ENCODE measurements around the gene FPR3.
"Not testable (repeated sequence)": the region's sequence is repeated elsewhere in the genome, so short reads cannot be mapped to it uniquely, and the experiment has no call there.

The FPR3 gene

DNA sequence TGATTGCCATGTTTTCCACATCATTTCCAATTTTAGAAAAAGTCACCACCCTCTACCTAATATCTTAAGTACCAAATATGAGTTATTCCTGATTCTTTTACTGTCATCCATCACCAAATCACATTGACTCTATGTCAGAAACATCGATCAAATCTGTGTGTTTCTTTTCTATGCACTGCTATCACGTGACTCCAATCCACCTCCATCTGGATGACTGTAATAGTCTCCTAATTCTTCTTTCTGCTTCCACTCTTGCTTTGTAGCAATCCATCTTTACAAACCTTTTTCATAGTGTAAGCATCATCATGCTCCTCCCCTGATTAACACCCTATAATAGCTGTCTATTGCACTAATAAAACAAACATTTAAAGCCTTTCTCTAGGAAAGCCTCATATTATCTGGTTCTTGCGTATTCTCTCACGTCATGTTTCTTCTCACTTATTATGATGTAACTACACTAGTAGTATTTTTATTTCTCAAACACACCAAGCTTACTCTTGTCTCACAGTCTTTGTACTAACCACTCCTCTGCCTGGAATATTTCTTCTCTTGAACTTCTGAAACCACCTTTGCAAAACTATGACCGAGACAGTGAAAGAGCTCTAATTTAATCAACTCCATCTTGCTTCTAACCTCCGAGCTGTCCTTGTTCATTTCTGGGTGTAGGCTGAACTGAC, 10.7 kb upstream of the FPR3 start:
- no peak for DNase-seq

DNA sequence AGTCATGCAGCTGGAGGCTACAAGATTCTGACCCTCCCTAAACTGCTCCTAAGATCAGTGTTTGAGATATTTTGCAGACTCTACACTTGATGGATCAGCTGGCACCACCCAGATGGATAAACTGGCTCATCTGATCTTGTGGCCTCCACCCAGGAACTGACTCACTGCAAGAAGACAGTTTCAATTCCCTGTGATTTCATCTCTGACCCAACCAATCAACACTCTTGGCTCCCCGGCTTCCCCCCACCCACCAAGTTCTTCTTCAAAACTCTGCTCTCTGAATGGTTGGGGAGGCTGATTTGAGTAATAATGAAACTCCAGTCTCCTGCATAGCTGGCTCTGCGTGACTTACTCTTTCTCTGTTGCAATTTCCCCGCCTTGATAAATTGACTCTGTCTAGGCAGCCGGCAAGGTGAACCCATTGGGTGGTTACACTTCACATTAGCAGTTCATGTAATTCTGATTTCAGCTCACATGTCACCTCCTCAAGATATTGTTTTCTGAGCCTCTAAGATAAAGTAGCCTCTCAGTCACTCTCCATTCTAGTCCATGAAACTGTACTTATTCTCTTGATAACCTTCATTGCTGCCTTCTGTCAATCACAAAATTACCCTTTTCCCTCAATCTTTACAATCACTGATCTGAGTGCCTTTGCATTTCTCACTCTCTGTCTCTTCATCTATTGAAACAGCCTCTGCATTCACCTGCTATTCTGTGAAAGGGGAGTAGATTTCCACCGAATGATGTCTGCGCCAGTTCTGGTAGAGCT, 9.9 kb upstream of the FPR3 start:
- no peak for DNase-seq

DNA sequence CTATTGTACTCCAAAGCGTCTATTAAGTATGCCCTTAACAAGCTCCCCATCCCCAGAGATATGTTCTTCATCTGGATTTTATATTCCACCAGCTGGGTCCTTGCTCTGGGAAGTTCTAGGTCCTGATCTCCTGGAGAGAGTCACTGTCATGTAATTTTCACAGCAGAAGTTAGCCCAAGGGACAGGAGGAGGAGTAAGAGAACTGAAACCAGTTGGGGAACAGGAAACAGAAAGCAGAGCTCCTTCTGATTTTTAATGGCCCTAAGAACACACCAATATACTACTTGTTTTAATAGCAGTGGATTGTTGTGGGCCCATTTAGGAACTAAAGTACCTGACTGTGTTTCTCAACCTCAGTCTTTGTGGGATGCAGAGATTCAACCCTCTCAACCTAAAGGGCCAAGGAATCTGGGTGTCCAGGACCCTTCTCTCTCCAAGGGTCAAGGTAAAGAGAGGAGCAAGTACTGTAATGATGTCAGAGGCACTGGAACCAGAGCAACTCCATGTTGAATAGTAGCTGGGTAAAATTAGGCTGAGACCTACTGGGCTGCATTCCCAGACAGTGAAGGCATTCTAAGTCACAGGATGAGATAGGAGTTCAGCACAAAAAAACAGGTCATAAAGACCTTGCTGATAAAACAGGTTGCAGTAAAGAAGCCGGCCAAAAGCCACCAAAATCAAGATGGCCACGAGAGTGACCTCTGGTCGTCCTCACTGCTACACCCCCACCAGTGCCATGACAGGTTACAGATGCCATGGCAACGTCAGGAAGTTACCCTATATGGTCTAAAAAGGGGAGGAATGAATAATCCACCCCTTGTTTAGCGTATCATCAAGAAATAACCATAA, 8.1 kb upstream of the FPR3 start:
- DNase-seq = no peak

DNA sequence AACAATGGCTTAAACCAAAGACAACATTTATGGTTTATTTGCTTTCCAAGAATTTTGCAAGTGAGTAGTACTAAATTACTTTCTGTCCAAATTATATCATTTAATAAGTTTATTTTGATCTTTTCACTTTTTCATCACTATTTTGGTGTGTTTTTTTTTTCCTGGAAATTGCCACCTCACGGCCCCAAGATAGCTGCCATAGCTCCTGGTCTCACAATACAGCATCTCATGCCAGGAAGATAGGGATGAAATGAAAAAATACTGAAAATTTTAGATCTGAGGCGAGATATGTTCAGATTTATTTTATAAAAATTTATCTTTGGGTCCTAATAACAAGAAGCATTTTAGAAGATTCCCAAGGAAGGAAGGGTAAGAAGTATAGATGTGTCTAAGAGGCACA, 6.9 kb upstream of the FPR3 start:
- DNase-seq = no peak

DNA sequence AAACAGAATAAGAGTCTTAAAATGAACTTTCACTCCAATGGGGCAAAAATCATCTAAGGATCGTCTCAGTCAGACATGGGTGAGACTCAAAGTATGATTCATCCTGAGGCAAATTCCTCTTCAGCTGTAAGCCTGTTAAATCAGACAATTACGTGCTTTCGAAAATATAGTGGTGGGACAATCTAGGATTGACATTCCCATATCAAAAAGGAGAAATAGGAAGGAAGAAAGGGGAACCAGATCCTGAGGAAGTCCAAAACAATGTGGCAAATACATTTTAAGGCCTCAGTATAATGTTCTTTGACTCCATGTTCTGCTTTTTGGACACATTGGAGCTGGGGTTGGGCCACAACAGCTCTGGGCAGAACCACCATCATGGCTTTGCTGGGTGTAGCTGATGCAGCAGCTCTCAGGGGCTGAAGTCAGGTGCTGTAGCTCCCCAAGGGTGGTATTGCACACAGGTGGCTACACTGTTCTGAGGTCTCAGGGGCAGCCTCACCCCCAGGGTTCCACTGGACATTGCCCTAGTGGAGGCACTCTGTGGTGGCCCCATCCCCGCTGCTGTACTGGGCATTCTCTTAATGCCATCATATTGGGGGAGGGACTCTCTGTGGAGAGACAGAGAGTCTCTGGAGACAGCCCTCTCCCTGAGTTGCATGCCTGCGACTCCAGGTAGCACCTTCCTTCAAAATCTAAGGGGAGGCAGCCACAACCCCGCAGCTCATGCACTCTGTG, 5.7 kb upstream of the FPR3 start:
- DNase-seq = no peak

DNA sequence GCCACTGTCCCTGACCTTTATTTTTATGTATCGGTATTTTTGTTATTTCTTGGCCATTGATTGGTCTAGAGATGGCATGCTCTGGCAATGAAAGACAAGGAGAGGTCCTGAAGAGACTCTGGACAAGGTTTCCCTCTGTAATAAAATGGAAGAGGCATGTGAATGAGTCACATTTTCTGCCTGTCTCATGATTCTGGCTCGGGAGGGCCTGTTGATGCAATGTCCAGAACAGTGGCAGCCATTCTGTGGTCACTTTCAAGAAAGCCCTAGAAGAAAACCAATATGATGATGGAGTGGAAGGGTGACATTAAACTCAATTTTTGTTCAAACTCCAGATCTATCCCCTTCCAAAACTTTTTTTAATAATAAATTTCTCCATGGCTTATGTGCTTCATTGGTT, 2.0 kb upstream of the FPR3 start:
- no peak for DNase-seq

DNA sequence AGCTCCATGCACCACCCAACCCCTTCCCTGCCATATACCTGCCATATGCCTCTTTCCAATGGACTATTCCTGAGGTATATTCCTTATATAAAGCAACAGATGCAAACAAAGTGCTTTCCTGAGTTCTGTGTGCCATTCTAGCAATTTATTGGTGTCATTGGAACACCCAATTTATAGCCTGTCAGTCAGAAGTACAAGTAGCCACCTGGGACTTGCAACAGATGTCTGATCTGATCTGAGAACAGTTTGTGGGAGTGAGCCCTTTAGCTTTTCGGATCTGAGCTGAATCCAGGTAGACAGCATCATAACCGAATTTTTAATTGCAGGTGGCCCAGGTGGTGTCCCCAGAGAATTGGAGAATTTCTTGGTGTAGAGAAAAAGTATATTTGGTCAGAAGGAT, 963 bp upstream of the FPR3 start:
- no peak for DNase-seq

DNA sequence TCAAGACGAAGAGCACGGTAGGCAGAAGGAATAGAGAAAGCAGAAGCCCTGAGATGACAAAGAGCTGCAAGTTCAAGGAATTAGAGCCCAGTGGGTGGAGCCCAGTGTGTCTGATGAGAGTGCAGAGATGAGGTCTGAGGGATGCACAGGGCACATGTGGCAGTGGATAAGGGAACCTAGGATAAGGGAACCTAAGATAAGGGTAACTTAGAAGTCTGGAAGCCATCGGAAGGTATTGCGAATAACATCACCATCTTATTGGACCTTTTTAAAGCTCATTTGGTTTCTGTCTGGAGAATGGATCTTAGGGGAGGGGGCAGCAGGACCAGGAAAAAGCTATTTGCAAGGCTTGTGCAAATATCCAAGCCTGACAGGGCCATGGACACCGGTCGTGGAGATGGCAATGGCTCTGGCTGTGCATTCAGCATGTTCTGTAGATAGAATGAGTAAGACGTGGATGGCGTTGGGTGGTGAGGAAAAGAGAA, 1.3 kb downstream of the FPR3 start:
- DNase-seq = no peak

DNA sequence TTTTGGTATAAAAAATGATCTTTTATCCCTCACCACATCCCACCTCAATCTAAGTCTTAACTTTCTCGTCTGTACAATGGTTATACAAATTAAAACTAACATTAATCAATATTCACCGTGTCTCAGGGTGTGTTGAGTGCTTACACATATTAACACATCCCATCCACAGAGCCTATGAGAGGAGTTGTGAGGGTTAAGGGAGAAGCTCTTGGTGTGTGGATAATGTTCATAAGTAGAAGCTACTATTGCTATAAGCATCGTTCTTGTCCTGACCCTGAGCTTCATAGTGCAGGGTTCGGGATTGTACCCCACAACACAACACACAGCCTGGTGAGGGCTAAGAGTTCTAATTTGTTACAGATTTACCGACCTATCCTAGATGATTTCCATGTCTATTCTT, 2.5 kb downstream of the FPR3 start:
- DNase-seq = no peak

DNA sequence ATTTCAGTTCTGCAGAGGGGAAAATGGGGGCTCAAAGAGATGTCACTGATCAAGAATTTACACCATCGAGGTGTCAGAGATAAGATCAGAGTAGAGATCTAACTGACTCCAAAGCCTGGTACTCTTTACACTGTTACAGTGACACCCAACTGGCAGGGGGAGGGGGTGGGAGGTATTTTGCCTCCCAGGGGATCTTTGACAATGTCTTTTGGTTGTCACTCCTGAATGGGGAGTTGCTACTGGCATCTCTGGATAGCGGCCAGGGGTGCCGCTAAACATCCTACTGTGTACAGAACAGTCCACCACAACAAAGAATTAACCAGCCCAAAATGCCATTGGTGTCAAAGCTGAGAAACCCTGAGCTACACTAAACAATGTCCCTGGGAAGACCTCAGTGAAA, 3.1 kb downstream of the FPR3 start:
- DNase-seq = no peak

DNA sequence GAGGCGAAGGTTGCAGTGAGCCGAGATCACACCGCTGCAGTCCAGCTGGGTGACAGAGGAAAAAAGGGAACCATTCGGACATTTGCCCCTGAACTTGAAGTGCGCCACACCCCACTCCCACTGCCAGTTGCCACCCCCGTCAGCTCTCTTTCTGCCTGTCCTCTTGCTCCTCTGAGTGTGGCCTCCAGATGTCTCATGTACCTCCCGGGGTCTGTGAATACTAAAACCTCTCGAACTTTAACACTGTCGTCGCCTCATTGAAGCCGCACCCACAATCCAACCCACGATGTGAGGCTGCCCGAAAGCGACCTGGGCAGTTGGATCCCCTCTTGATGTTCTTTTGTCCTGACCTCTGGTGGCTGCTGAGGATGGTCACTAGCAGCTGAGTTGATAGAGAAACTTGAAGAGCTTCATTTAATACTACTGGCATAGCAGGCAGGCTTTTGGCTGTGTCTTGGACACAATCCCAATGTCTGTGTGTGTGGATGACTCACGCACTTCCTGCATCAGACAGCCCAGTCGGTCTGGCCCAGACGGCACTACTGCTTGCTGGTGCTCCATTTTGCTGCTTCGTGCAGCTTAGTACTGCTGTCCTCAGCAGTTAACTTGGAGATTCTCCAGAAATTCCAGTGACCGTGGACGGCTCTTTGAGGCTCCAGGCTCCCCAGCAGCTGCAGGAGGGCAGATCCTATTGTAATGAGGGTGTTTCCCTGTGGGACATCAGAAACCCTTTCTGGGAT, 4.2 kb downstream of the FPR3 start:
- DNase-seq = no peak

DNA sequence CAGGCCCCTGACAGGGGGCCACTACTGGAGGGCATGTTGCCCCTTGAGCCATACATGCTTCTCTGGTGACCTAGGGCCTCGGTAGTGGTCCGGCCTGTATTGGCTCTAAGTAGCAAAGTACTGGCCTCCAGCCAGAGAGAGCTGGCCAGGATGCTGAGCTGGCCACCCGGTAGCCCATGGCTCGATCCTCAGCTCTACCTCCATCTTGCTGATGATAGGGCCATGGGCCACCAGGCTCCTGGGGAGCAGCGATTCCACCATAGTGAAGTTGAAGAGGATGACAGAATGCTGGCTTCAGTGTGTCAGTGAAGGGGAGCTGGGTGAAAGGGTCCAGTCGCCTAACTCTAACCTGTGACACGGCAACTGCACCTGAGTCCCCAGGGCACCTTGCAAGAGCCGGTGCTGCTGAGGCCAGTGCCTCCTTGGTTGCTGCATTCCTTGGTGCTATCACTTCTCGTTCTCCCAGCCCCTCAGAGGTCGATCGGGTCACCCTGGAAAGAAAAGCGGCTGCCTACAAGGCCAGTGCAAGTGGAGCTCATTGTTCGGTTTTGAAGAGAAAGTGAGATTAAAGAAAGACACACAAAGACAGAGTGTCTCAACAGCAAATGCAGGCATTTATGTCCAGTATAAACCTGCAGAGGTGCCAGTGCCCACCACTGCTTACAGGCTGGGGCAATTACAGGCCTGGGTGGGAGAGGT, 5.0 kb downstream of the FPR3 start:
- no peak for DNase-seq

DNA sequence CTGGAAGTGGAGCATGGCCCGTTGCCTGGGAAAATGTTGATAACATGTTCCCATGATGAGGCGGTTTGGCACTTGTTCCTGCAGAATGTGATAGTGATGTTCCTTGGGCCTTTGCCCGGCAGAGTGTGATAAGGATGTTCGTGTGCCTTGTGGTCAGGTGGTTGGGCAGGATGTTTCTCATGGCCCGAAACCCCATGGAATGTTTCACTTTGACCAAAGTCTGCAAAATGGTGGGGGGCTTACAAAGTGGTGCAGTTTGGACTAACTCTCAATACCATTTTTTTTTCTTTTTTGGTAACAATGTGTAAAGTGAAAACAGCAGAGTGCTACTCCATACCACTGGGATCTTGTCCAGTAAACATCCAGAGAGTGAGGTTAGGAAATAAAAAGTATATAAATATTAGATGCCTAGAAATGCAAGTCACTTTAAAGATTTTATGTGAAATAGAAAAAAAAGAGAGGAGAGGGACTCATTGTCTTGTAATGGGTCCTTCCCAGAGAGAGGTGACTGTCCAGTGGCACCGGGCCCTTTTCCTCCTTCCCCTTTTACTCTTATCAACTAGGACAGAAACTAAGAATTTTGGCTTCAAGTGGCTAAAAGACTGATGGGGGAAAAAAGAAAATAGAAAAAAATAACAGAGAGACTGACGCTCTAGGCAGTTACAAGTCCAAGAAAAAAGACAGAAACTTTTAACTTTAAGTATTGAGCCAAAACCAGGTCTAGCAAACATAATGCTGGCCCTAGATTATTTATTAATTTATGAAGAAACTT, 5.7 kb downstream of the FPR3 start:
- no peak for DNase-seq

DNA sequence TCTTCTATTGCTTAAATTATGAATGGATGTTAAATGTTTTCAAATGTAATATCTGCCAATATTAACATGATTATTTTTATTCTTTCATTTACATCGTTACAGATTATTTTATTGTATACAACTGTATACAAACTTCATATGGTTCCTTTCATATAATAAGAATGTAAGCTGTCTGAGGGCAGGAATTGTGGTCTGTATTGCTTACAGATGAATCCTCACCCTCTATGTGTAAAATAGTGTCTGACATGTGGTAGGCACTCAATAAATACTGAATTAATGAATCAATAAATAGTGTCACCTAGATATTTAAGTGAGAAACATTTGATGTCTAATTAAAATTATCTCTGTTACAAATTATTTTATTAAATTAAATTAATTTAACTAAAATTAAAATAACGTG, 7.8 kb downstream of the FPR3 start:
- DNase-seq = no peak

DNA sequence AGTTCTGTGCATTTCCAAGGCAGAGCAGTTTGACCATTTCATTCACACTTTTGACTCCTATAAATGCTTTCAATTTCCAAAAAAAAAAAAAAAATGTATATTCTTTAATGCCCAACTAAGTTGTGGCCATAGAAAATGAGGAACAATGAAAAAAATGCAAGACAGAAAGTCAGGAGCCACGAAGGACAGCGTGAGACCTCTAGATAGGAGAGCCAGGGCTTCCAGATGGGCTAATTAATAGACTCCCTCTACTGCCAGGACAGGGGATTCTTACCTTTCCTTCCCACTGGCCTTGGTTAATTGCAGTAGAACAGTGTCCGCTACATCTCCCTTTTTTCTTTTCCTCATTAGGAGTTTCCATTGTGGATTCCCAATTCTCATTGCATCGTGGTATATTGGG, 8.6 kb downstream of the FPR3 start:
- DNase-seq = no peak

DNA sequence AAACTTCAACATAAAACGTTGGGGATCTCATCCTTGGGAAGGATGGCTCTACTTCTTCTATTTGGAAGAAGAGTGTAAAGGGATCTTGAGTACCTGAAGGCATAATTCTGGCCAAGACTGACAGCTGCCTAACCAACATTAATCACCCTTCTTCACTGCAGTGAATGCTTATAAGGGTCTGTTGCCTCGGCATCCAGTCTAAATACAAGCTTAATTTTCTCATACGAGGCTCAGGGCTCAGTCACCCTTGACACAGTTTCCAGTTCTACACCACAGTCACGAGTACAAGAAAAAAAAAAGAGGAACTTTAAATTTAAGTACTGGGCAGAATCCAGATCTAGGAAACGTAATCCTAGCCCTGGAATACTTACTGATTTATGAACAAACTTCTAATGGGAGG, 9.0 kb downstream of the FPR3 start:
- DNase-seq = no peak

DNA sequence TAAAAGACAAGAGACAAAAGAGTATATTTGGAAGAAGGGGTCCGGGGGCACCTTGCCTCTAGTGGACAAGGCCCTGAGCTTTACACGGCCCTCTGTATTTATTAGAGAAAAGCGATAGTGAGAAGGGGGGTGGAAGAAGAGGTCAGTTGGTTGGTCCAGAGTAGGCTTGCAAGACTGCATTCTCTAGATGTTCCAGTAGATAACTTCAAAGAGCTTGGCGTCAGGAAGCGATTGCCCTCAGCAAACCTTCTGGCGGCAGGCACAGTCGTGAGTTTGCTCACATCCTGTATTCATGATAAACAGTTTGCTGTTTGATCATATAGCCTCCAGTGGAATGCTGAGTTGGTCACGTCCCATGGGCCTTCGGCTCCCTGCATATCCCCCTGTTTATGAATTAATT, 9.8 kb downstream of the FPR3 start:
- DNase-seq = not testable (repeated sequence)

DNA sequence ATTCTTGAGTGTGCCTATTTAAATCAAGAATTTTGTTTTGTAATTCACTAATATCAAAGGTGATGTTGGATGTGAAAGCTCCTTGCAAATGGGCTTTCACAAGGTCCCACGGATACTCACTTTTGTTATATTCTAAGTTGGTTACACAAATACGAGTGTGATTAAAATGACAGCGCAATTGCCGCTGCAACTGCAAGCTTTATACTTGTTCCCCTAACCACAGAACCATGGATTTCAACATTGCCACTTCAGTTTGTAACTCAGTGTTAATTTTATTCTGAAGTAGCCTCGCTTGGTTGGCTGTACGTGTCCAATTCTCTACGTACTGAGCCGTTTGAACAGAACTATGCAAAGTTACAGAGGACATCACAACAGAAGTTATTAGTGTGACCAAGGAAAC, 10.4 kb downstream of the FPR3 start:
- not testable (repeated sequence) for DNase-seq

DNA sequence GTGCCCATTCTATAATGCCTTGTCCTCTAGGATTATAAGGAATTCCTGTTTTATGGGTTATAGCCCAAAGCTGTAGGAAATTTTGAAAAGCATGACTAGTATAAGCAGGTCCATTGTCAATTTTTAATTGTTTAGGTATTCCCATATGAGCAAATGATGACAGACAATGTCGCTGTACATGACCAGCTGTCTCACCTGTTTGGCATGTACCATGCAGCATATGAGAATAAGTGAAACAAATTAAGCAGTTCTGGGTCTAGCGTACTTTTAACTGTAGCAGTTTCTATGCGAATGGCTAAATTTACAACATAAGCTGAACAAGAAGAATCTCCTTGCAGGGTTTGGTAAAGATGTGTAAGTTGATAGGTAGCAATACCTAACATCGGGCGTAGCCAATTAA, 11.6 kb downstream of the FPR3 start:
- not testable (repeated sequence) for DNase-seq

DNA sequence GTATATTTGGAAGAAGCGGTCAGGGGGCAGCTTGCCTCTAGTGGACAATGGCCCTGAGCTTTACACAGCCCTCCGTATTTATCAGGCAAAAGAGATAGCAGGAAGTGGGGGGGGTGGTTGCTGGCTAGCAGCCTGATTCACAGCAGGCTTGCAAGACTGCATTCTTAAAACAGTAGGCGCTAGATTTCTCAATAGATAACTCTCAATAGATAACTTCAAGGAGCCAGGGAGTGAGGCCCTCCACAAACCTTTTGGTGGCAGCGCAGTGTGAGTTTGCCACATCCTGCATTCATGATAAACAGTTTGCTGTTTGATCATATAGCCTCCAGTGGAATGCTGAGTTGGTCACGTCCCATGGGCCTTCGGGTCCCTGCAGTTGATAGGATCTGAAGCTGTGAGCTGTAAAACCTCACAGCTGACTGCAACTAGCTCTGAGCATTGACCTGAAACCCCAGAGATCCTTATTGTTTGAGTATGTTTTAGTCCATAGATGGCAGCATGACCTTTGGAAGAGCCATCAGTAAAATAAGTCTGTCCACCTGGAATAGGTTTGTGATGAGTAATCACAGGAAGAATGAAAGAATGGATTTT, 12.2 kb downstream of the FPR3 start:
- DNase-seq = no peak

Measured in activated gamma-delta T cell (primary cell).